Prostate gland (tissue), 1 donor: Measurements from ENCODE around the gene GGT6.

Source experiments
- POLR2A ChIP-seq: fragments of 450-650 bp; IDR thresholded peaks from one replicate; pipeline ENCODE4 v1.6.1; 2016; ENCODE audit warnings: antibody characterized with exemption, mild to moderate bottlenecking
- POLR2AphosphoS5 ChIP-seq: sonication (generic); formaldehyde crosslinking; IDR thresholded peaks from one replicate; pipeline ENCODE4 v1.6.1; 2017; ENCODE audit warnings: antibody characterized with exemption

- no peak for TF ChIP-seq POLR2A
- no peak for TF ChIP-seq POLR2AphosphoS5
Measured at GRCh38 chr17:4573115-4573514, 12.7 kb upstream of the GGT6 start.
